ENCODE measurements around the gene SPACA6. TPM values are rescaled to one million over a fixed set of nuclear protein-coding genes. Genes with fewer than 3 reads are reported as not detected.
A peak's percentile ranks its signal among the peaks of the same experiment; 100 is the strongest.

The SPACA6 gene
- polyA plus RNA-seq, 3 donors, result 0.99 to 5.1 (median 2.4) TPM

DNA sequence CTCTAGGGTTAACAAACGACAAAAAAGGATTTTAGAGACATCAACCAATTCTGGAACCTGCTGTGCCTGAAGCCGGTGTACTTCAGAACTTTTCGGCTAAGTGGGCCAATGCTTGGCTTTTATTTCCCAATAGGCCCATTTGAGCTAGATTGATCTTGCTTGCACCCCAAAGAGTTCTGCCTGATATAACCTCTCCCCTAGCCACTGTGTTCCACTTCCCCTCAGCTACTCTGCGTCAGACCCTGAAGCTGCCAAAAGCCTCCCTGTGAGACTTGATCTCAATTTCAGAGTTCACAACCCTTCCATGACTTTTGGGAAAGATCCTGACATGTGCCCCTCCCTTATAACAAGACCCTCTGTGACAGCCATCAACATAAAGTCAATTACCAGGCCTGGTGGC is 40.9 kb upstream of the SPACA6 start:
- no peaks in the 10 kb centered on the region for H3K9me3 ChIP-seq (replicated peaks in 1 of 2; ENCODE audit: control insufficient read depth in 1 of 2, insufficient read depth in 1 of 2, low read length in 2 of 2)
- H3K4me1 ChIP-seq (ENCODE audit: control insufficient read depth in 1 of 2, insufficient read depth in 2 of 2, low read length in 2 of 2), result peaks cover 65% of the 10 kb centered on the region in 2 donors
- WGBS (ENCODE audit: insufficient coverage), result 48% methylated on average over 4 of the region's 4 CpGs
- peak overlapping the region; percentile 65 to 89 for H3K27ac ChIP-seq (ENCODE audit: low read depth in 1 of 2, low read length in 2 of 2)
- peak; percentile 40 to 53 (median 45) for DNase-seq
- peak overlapping the region in 1 of 3 experiments; percentile 35 for H3K4me3 ChIP-seq (replicated peaks in 1 of 3; ENCODE audit: low read depth in 2 of 3, low read length in 3 of 3)
- no peaks in the 10 kb centered on the region for H4K20me1 ChIP-seq (ENCODE audit: insufficient read depth, low read length)
- H3K27me3 ChIP-seq (ENCODE audit: control insufficient read depth in 2 of 2, insufficient read depth in 2 of 2, low read length in 2 of 2), result no peaks in the 10 kb centered on the region
- peaks cover 3% of the 10 kb centered on the region for H3K79me2 ChIP-seq (ENCODE audit: insufficient read depth, low read length)
- Mint-ChIP-seq H3K9me3 (peaks cover 0 to 6% (median 0%) of the 10 kb centered on the region in 7 donors), H3K4me3 (peak overlapping the region in 1 of 2 donors; percentile 49), H3K36me3 (no peaks in the 10 kb centered on the region), H3K27ac (peak overlapping the region; percentile 85 to 95 (median 91)), H3K27me3 (ENCODE audit: low read depth in 3 of 3) (peaks cover 2 to 13% (median 2%) of the 10 kb centered on the region in 3 donors), H3K4me1 (peaks cover 67% of the 10 kb centered on the region)
- no peaks in the 10 kb centered on the region for H3K36me3 ChIP-seq (replicated peaks in 1 of 2; ENCODE audit: control insufficient read depth in 1 of 2, insufficient read depth in 2 of 2, low read length in 2 of 2)
- peak overlapping the region; percentile 22 for H3K9ac ChIP-seq (ENCODE audit: insufficient read depth, low read length, poor library complexity, severe bottlenecking)
- H2AFZ ChIP-seq (ENCODE audit: insufficient read depth, low read depth, low read length, poor library complexity, severe bottlenecking), result peak overlapping the region; percentile 13
- TF ChIP-seq, protein P1, sequence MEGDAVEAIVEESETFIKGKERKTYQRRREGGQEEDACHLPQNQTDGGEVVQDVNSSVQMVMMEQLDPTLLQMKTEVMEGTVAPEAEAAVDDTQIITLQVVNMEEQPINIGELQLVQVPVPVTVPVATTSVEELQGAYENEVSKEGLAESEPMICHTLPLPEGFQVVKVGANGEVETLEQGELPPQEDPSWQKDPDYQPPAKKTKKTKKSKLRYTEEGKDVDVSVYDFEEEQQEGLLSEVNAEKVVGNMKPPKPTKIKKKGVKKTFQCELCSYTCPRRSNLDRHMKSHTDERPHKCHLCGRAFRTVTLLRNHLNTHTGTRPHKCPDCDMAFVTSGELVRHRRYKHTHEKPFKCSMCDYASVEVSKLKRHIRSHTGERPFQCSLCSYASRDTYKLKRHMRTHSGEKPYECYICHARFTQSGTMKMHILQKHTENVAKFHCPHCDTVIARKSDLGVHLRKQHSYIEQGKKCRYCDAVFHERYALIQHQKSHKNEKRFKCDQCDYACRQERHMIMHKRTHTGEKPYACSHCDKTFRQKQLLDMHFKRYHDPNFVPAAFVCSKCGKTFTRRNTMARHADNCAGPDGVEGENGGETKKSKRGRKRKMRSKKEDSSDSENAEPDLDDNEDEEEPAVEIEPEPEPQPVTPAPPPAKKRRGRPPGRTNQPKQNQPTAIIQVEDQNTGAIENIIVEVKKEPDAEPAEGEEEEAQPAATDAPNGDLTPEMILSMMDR (IDR thresholded peaks at IDR 0.05), result no peak
- intact Hi-C loops (cut with micrococcal nuclease), result no loop called here
- peak overlapping the region; percentile 43 for H3K4me2 ChIP-seq (replicated peaks; ENCODE audit: extremely low read depth, low read length, poor library complexity, severe bottlenecking)

DNA sequence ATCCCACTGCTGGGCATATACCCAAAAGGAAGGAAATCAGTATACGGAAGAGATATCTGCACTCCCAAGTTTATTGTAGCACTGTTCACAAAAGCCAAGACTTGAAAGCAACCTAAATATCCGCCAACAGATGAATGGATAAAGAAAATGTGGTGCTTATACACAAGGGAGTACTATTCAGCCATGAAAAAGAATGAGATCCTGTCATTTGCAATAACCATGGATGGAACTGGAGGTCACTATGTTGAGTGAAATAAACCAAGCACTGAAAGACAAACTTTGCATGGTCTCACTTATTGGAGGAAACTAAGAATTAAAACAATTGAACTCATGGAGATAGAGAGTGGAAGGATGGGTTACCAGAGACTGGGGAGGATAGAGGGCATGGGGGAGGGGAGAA is 40.0 kb upstream of the SPACA6 start:
- peaks cover 2 to 13% (median 2%) of the 10 kb centered on the region in 3 donors for H3K27me3 Mint-ChIP-seq (ENCODE audit: low read depth in 3 of 3)
- H3K4me2 ChIP-seq (replicated peaks; ENCODE audit: extremely low read depth, low read length, poor library complexity, severe bottlenecking), result no peak overlapping the region
- no peaks in the 10 kb centered on the region for H3K27me3 ChIP-seq (ENCODE audit: control insufficient read depth in 2 of 2, insufficient read depth in 2 of 2, low read length in 2 of 2)
- H3K9me3 Mint-ChIP-seq, result peaks cover 0 to 6% (median 0%) of the 10 kb centered on the region in 7 donors
- WGBS (ENCODE audit: insufficient coverage), result no CpG with 5 or more reads among the region's 2 CpGs
- no peaks in the 10 kb centered on the region for H3K79me2 ChIP-seq (ENCODE audit: insufficient read depth, low read length)
- H3K4me1 ChIP-seq (ENCODE audit: control insufficient read depth in 1 of 2, insufficient read depth in 2 of 2, low read length in 2 of 2), result peaks cover 59 to 62% of the 10 kb centered on the region in 2 donors
- no peak overlapping the region for H3K9ac ChIP-seq (ENCODE audit: insufficient read depth, low read length, poor library complexity, severe bottlenecking)
- H3K27ac Mint-ChIP-seq, result no peak overlapping the region
- no peak overlapping the region for H2AFZ ChIP-seq (ENCODE audit: insufficient read depth, low read depth, low read length, poor library complexity, severe bottlenecking)
- H3K36me3 ChIP-seq (replicated peaks in 1 of 2; ENCODE audit: control insufficient read depth in 1 of 2, insufficient read depth in 2 of 2, low read length in 2 of 2), result no peaks in the 10 kb centered on the region
- peaks cover 64% of the 10 kb centered on the region for H3K4me1 Mint-ChIP-seq
- H4K20me1 ChIP-seq (ENCODE audit: insufficient read depth, low read length), result no peaks in the 10 kb centered on the region
- H3K4me3 Mint-ChIP-seq, result no peak overlapping the region
- no peak overlapping the region for H3K27ac ChIP-seq (ENCODE audit: low read depth in 1 of 2, low read length in 2 of 2)
- DNase-seq, result no peak
- no peaks in the 10 kb centered on the region for H3K9me3 ChIP-seq (replicated peaks in 1 of 2; ENCODE audit: control insufficient read depth in 1 of 2, insufficient read depth in 1 of 2, low read length in 2 of 2)
- no peaks in the 10 kb centered on the region for H3K36me3 Mint-ChIP-seq
- no peak overlapping the region for H3K4me3 ChIP-seq (replicated peaks in 1 of 3; ENCODE audit: low read depth in 2 of 3, low read length in 3 of 3)
- TF ChIP-seq, protein P1 (IDR thresholded peaks at IDR 0.05), result no peak
- intact Hi-C loops (cut with micrococcal nuclease), result no loop called here
